CD4-positive, CD25-positive, alpha-beta regulatory T cell (primary cell): ENCODE data around the gene CFAP141. TPM values are rescaled to one million over a fixed set of nuclear protein-coding genes. Genes with fewer than 3 reads are reported as not detected.
A peak's percentile ranks its signal among the peaks of the same experiment; 100 is the strongest.

Experiments used
- ATAC-seq, 2 donors: fragments of 150-1000 bp; cut with Tn5 transposase; one replicate each; pipeline ENCODE4 v1.10.0; 2021; ENCODE audit warnings: low read depth in 2 of 2, moderate number of reproducible peaks in 2 of 2, moderate library complexity in 1 of 2
- DNase-seq, 3 donors: peaks; one replicate each; pipeline versions ENCODE4 v3.0.0 to v3.0.0-alpha.2; 2012 to 2022; ENCODE audit warnings: mixed read lengths in 1 of 3
- H3K27ac ChIP-seq: one replicate; pipeline ENCODE4 v1.7.0; 2013; ENCODE audit warnings: mild to moderate bottlenecking, low read length; ENCODE audit not compliant: insufficient read depth, poor library complexity, severe bottlenecking
- H3K27me3 ChIP-seq: one replicate; pipeline ENCODE4 v1.7.0; 2013; ENCODE audit warnings: low read length; ENCODE audit not compliant: control insufficient read depth, insufficient read depth
- H3K36me3 ChIP-seq: one replicate; pipeline ENCODE4 v1.7.0; 2013; ENCODE audit warnings: mild to moderate bottlenecking, low read length, moderate library complexity; ENCODE audit not compliant: control insufficient read depth, insufficient read depth
- H3K4me1 ChIP-seq: 2 replicates; pipeline ENCODE4 v1.7.0; 2013; ENCODE audit warnings: mild to moderate bottlenecking, low read length; ENCODE audit not compliant: insufficient read depth, control insufficient read depth, poor library complexity, severe bottlenecking
- H3K4me3 ChIP-seq: one replicate; pipeline ENCODE4 v1.7.0; 2013; ENCODE audit warnings: low read depth, mild to moderate bottlenecking, low read length, moderate library complexity
- H3K9me3 ChIP-seq, 2 experiments: 1 replicate in 1 of 2; 2 replicates in 1 of 2; pipeline ENCODE4 v1.7.0; 2013; ENCODE audit warnings: low read length in 2 of 2, mild to moderate bottlenecking in 1 of 2, moderate library complexity in 1 of 2; ENCODE audit not compliant: control insufficient read depth in 2 of 2
- H3K27ac Mint-ChIP-seq, 3 donors: one replicate each; pipeline ENCODE4 v1.8.0; 2020 to 2022; ENCODE audit warnings: mild to moderate bottlenecking in 3 of 3, mixed read lengths in 3 of 3, moderate library complexity in 2 of 3
- H3K27me3 Mint-ChIP-seq: one replicate; pipeline ENCODE4 v1.8.0; 2022; ENCODE audit warnings: mild to moderate bottlenecking, mixed read lengths
- H3K36me3 Mint-ChIP-seq: one replicate; pipeline ENCODE4 v1.8.0; 2020; ENCODE audit warnings: mixed read lengths
- H3K4me1 Mint-ChIP-seq, 4 donors: one replicate each; pipeline ENCODE4 v1.8.0; 2020 to 2022; ENCODE audit warnings: mixed read lengths in 4 of 4, mild to moderate bottlenecking in 1 of 4
- H3K4me3 Mint-ChIP-seq, 4 donors: one replicate each; pipeline ENCODE4 v1.8.0; 2020 to 2022; ENCODE audit warnings: mild to moderate bottlenecking in 4 of 4, mixed read lengths in 4 of 4, moderate library complexity in 3 of 4
- H3K9me3 Mint-ChIP-seq, 7 donors: one replicate each; pipeline ENCODE4 v1.8.0; 2020 to 2022; ENCODE audit warnings: mixed read lengths in 7 of 7, mild to moderate bottlenecking in 3 of 7, moderate library complexity in 2 of 7
- polyA plus RNA-seq, 4 donors: library from polyadenylated mRNA; unstranded; fragments of 300-500 nt; fragmentation: Illumina TruSeq; gene quantifications; one replicate each; pipeline ENCODE4 v1.2.3, GENCODE V29; 2021
- total RNA-seq: library from RNA; stranded (reverse); gene quantifications from one replicate; pipeline ENCODE4 v1.2.3, GENCODE V29; 2022

Gene CFAP141
- total RNA-seq (not detected), polyA plus RNA-seq (not detected)

DNA sequence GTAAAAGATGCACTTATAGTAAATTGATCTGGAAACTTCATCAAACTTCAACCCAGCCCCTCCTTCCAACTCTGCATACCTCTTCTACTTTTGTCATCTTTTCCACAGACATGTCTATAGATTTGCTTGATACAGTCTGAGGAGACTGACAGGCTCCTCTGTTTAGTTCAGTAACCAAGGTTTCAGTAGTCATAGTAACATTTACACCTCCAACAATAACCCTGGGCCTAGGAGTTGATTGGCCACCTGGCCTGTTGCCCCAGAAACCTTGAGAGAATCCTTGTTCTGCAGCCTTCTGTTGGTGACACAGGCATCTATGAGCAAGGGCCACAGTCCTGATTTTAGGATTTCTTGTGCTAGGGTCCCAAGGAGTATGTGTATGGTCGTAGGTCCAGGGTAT is at the start of gene CFAP141:
Gene CFAP141, minus strand, starts transcription at position 138 of the 400 bp plus-strand sequence. Its CDS starts 26 bp downstream, at position 112.
- Mint-ChIP-seq H3K9me3 (no peaks in the 10 kb centered on the region), H3K27ac (peak within 1 kb of the TSS; percentile 39 to 79 (median 44)), H3K4me3 (no peak within 1 kb of the TSS), H3K36me3 (peaks cover 28% of the 10 kb centered on the region), H3K4me1 (peaks cover 0 to 10% (median 5%) of the 10 kb centered on the region in 4 donors), H3K27me3 (no peaks in the 10 kb centered on the region)
- Histone ChIP-seq H3K4me3 (no peak within 1 kb of the TSS), H3K27me3 (no peaks in the 10 kb centered on the region), H3K9me3 (no peaks in the 10 kb centered on the region), H3K27ac (peak within 1 kb of the TSS; percentile 41), H3K36me3 (peaks cover 40% of the 10 kb centered on the region), H3K4me1 (no peaks in the 10 kb centered on the region)
- ATAC-seq (peak in 1 of 2 donors; percentile 46), DNase-seq (no peak)

DNA sequence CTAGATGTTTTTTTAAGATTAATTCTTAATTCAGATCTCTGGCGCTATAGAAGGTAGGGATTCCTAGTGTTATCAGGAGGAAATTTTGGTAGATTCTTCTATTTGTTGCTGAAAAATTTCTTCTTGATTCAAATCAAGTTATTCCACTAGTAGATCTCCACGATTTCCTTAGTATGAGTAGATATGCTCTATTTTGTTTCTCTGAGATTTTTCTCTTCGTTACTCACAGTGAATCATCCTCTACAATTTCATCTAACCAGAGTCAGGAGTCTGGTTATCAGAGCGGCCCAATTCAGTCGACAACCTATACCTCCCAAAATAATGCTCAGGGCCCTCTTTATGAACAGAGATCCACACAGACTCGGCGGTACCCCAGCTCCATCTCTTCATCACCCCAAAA is 47.5 kb upstream of the CFAP141 start:
- Mint-ChIP-seq H3K27ac (peak overlapping the region in 1 of 3 donors; percentile 17), H3K4me3 (no peak overlapping the region), H3K36me3 (peaks cover 53% of the 10 kb centered on the region), H3K4me1 (peaks cover 0 to 6% (median 3%) of the 10 kb centered on the region in 4 donors), H3K27me3 (no peaks in the 10 kb centered on the region), H3K9me3 (no peaks in the 10 kb centered on the region)
- Histone ChIP-seq H3K27me3 (no peaks in the 10 kb centered on the region), H3K9me3 (no peaks in the 10 kb centered on the region), H3K4me1 (no peaks in the 10 kb centered on the region), H3K27ac (no peak overlapping the region), H3K36me3 (peaks cover 90% of the 10 kb centered on the region), H3K4me3 (no peak overlapping the region)
- ATAC-seq: no peak
- DNase-seq: no peak

DNA sequence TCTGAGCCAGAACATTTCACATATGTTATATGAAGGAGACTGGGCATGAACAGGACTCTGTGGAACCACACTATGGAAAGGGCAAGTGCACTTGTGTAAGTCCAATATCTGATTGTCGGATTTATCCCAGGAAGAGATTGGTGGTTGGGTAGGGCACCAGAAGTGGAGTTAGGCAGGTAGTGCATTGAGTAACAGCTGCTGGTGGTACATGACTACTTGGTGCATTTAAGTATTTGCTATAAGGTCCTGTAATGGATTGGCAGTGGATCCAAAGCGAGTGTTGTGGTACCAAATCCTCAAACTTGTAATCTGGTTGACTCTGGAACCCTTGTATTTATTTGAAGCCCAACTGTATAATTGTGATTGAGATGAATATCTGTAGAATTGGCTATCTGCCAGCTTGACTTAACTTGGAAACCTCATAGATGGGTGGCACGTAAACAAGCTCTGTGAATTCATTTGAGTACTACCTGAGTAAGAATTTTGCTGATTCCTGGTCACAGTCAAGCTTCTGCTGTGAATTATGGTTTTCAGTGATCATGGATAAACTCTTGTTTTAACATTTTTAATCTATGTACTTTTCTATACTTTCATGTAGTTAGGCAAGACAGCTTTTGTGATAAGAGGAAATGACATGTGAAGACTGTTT is 35.7 kb upstream of the CFAP141 start:
- Mint-ChIP-seq H3K36me3 (peaks cover 55% of the 10 kb centered on the region), H3K27me3 (no peaks in the 10 kb centered on the region), H3K9me3 (no peaks in the 10 kb centered on the region), H3K4me1 (peaks cover 18 to 47% (median 34%) of the 10 kb centered on the region in 4 donors), H3K4me3 (peak overlapping the region in 1 of 4 donors; percentile 36), H3K27ac (peak overlapping the region in 2 of 3 donors; percentile 62 to 79)
- no peaks in the 10 kb centered on the region for H3K27me3 ChIP-seq
- DNase-seq (peak in 1 of 3 donors; percentile 15), ATAC-seq (no peak)
- no peak overlapping the region for H3K27ac ChIP-seq
- no peaks in the 10 kb centered on the region for H3K9me3 ChIP-seq
- H3K4me3 ChIP-seq: no peak overlapping the region
- no peaks in the 10 kb centered on the region for H3K4me1 ChIP-seq
- H3K36me3 ChIP-seq: peaks cover 94% of the 10 kb centered on the region

DNA sequence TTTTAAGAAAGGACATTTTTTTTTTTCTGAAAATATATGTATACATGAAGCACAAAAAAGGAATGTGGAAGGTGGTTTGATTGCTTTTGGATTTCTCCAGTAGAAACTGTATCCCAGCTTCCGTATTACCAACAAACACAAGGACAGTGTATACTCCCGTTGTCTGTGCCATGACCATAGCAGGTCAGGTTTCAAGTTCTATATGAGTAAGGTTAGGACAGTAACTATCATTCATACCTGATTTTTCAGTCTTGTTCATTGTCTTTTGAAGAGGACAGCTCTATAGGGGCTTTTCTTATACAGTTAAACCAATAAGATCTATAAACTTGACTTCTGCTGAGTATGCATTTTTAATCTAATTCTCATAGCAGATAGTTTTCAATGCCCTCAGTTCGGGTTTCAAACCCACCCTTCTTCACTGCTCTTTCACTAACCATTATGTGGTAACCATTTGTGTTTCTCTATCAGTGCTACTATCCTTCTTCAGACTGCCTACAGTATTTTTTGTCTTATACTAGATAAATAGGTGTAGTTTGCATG is 34.2 kb upstream of the CFAP141 start:
- Histone ChIP-seq H3K27me3 (no peaks in the 10 kb centered on the region), H3K4me1 (no peaks in the 10 kb centered on the region), H3K36me3 (peaks cover 94% of the 10 kb centered on the region), H3K9me3 (no peaks in the 10 kb centered on the region), H3K27ac (no peak overlapping the region), H3K4me3 (no peak overlapping the region)
- no peak overlapping the region for H3K4me3 Mint-ChIP-seq
- no peaks in the 10 kb centered on the region for H3K27me3 Mint-ChIP-seq
- peaks cover 60% of the 10 kb centered on the region for H3K36me3 Mint-ChIP-seq
- H3K9me3 Mint-ChIP-seq: no peaks in the 10 kb centered on the region
- H3K4me1 Mint-ChIP-seq: peaks cover 22 to 47% (median 35%) of the 10 kb centered on the region in 4 donors
- peak overlapping the region in 2 of 3 donors; percentile 38 to 47 for H3K27ac Mint-ChIP-seq
- DNase-seq (no peak), ATAC-seq (no peak)

DNA sequence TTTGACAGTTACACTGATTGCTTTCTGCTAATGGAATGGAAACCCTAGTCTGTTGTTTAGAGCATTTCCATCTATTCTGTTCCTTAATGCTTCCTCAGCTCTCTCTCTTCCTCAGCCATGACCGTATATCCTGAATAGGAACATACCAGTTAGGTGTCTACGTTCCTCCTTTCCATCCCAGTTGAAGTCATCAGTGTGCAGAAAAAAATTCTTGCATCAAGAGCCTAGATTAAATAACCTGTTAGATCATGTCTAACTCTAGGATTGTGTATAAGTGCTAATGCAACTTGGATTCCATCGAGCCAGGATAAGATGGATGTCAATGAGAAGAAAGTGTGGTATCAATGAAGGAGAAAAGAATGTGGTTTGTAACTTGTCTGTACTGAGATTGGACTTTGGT is 33.4 kb upstream of the CFAP141 start:
- no peak for ATAC-seq
- H3K36me3 ChIP-seq: peaks cover 95% of the 10 kb centered on the region
- peaks cover 22 to 47% (median 35%) of the 10 kb centered on the region in 4 donors for H3K4me1 Mint-ChIP-seq
- no peak overlapping the region for H3K4me3 Mint-ChIP-seq
- H3K4me1 ChIP-seq: no peaks in the 10 kb centered on the region
- no peak overlapping the region for H3K4me3 ChIP-seq
- no peak overlapping the region for H3K27ac ChIP-seq
- no peaks in the 10 kb centered on the region for H3K27me3 ChIP-seq
- DNase-seq: no peak
- peak overlapping the region in 2 of 3 donors; percentile 45 to 77 for H3K27ac Mint-ChIP-seq
- H3K9me3 ChIP-seq: no peaks in the 10 kb centered on the region
- H3K27me3 Mint-ChIP-seq: no peaks in the 10 kb centered on the region
- H3K9me3 Mint-ChIP-seq: no peaks in the 10 kb centered on the region
- H3K36me3 Mint-ChIP-seq: peaks cover 68% of the 10 kb centered on the region

DNA sequence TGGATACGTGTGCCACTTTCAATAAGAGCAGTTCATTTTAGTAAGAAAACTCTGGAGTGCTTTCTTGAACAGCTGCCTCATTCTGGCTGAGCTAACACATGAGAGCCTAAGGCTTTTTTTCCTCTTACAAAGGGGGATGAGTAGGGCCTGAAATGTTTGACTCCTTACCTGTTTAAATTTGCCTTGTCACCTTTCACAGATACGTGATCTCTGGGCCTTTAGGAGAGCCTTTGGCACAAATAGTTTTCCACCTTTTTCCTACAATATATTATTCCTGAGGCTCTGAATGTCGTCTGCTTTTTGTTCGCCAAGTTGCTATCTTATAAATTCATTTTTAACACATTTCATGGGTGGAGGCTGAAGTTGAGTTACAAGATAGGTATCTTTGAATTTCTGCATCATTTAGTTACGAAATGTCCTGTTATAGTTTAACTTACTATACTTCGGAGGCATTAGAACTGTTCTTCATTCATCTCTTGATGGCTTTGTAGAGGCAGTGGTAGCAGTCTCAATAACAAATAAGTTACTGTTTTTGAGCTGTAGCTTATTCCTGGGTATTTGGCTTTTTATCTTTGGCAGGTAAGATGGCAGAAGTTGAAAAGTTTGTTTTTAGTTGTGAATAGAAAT is 31.9 kb upstream of the CFAP141 start:
- no peaks in the 10 kb centered on the region for H3K9me3 Mint-ChIP-seq
- H3K36me3 ChIP-seq: peaks cover 90% of the 10 kb centered on the region
- ATAC-seq (no peak), DNase-seq (no peak)
- H3K27me3 ChIP-seq: no peaks in the 10 kb centered on the region
- H3K4me3 ChIP-seq: no peak overlapping the region
- H3K4me1 Mint-ChIP-seq: peaks cover 22 to 47% (median 33%) of the 10 kb centered on the region in 4 donors
- peaks cover 68% of the 10 kb centered on the region for H3K36me3 Mint-ChIP-seq
- H3K9me3 ChIP-seq: no peaks in the 10 kb centered on the region
- peak overlapping the region in 2 of 3 donors; percentile 5 to 62 for H3K27ac Mint-ChIP-seq
- no peak overlapping the region for H3K27ac ChIP-seq
- H3K4me1 ChIP-seq: no peaks in the 10 kb centered on the region
- no peaks in the 10 kb centered on the region for H3K27me3 Mint-ChIP-seq
- H3K4me3 Mint-ChIP-seq: no peak overlapping the region

DNA sequence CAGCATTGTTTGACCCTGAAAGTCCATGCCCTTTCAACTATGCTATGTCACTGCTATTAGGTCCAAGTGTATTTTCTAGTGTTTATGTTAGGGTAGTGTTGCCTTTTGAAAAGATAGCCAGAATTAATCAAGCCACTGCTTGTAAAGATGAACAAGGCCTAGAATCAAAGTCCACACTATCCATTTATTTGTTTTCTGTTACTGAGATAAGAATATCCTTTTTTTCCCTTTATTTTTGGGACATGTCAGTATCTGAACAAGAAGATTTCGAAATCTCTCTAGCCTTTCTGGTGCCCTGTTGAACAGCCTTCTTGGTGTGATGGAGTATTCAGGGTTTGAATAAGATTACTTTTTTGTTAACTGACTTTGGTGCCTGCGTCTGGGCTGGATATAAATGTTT is 31.3 kb upstream of the CFAP141 start:
- no peaks in the 10 kb centered on the region for H3K27me3 Mint-ChIP-seq
- ATAC-seq (no peak), DNase-seq (no peak)
- no peak overlapping the region for H3K27ac ChIP-seq
- H3K36me3 Mint-ChIP-seq: peaks cover 63% of the 10 kb centered on the region
- H3K4me1 ChIP-seq: no peaks in the 10 kb centered on the region
- no peak overlapping the region for H3K4me3 Mint-ChIP-seq
- H3K27ac Mint-ChIP-seq: peak overlapping the region in 1 of 3 donors; percentile 5
- H3K4me3 ChIP-seq: no peak overlapping the region
- no peaks in the 10 kb centered on the region for H3K9me3 Mint-ChIP-seq
- H3K27me3 ChIP-seq: no peaks in the 10 kb centered on the region
- peaks cover 22 to 45% (median 31%) of the 10 kb centered on the region in 4 donors for H3K4me1 Mint-ChIP-seq
- no peaks in the 10 kb centered on the region for H3K9me3 ChIP-seq
- H3K36me3 ChIP-seq: peaks cover 89% of the 10 kb centered on the region
